Spleen (tissue), 11 donors: ENCODE data around the gene CACNA2D3. TPM values are rescaled to one million over a fixed set of nuclear protein-coding genes. Genes with fewer than 3 reads are reported as not detected.

ENCODE experiments used
- DNase-seq: peaks from one replicate; pipeline ENCODE4 v3.0.0-alpha.2; 2020
- H3K27ac ChIP-seq, 8 donors: fragments of 200-600 bp; sonication (generic) in 7 of 8; 1 replicate in 4 of 8; 2 replicates in 4 of 8; pipeline versions ENCODE4 v1.5.0 to v1.8.0; 2016 to 2021; ENCODE audit warnings: inconsistent platforms in 4 of 8, mild to moderate bottlenecking in 4 of 8, moderate library complexity in 1 of 8
- H3K27me3 ChIP-seq, 7 donors: fragments of 200-600 bp; sonication (generic) in 6 of 7; replicated peaks in 1 of 7; 1 replicate in 4 of 7; 2 replicates in 3 of 7; pipeline versions ENCODE4 v1.5.0 to v1.8.0; 2016 to 2021; ENCODE audit warnings: inconsistent platforms in 3 of 7, mild to moderate bottlenecking in 1 of 7
- H3K36me3 ChIP-seq, 6 donors: fragments of 200-600 bp; sonication (generic) in 5 of 6; 1 replicate in 4 of 6; 2 replicates in 2 of 6; pipeline versions ENCODE4 v1.5.0 to v1.8.0; 2016 to 2021; ENCODE audit warnings: inconsistent platforms in 2 of 6
- H3K4me1 ChIP-seq, 6 donors: fragments of 200-600 bp; sonication (generic) in 5 of 6; 1 replicate in 3 of 6; 2 replicates in 3 of 6; pipeline versions ENCODE4 v1.5.0 to v1.8.0; 2016 to 2021; ENCODE audit warnings: inconsistent platforms in 3 of 6
- H3K4me3 ChIP-seq, 8 donors: fragments of 200-600 bp; sonication (generic) in 7 of 8; 1 replicate in 4 of 8; 2 replicates in 4 of 8; pipeline versions ENCODE4 v1.5.0 to v1.8.0; 2016 to 2021; ENCODE audit warnings: inconsistent platforms in 4 of 8, mild to moderate bottlenecking in 4 of 8, moderate library complexity in 2 of 8
- H3K9me3 ChIP-seq, 8 donors: fragments of 200-600 bp; sonication (generic) in 7 of 8; 1 replicate in 4 of 8; 2 replicates in 4 of 8; pipeline versions ENCODE4 v1.5.0 to v1.8.0; 2016 to 2021; ENCODE audit warnings: inconsistent platforms in 4 of 8
- POLR2A ChIP-seq, 3 donors: fragments of 450-650 bp; IDR thresholded peaks; one replicate each; pipeline ENCODE4 v1.5.1; 2017; ENCODE audit warnings: antibody characterized with exemption in 3 of 3, mild to moderate bottlenecking in 1 of 3
- POLR2AphosphoS5 ChIP-seq, 3 donors: sonication (generic); formaldehyde crosslinking; IDR thresholded peaks; one replicate each; pipeline ENCODE4 v1.5.1; 2017; ENCODE audit warnings: antibody characterized with exemption in 3 of 3
- WGBS, 5 donors: extraction: QIAGEN DNeasy Blood & Tissue Kit in 3 of 5; methylation state at CpG; one replicate each; pipeline versions ENCODE4 v1.1.5 to v1.1.7; 2013 to 2018; 5-methylcytosine and 5-hydroxymethylcytosine counted together
- intact Hi-C: fragments of 100-400 bp; cut with DNase I; formaldehyde crosslinking; loops from one replicate; pipeline ENCODE4 v1.15.0; 2023; ENCODE audit warnings: low total_unique reads
- polyA plus RNA-seq, 3 donors: library from polyadenylated mRNA; stranded (reverse); fragments of 200-250 nt; gene quantifications; one replicate each; pipeline ENCODE4 v1.2.1, GENCODE V29; 2013
- total RNA-seq, 7 donors: library from RNA; depleted of rRNA in 3 of 7; stranded (reverse); fragments of >200 nt in 3 of 7; fragmentation: NEBNext Ultra II Directional in 4 of 7; extraction: Animal tissue kit (Norgen Biotek cat#: 25700) in 4 of 7; gene quantifications; one replicate each; pipeline versions ENCODE4 v1.1.0 to v1.2.1, GENCODE V29; 2016 to 2021
- TF ChIP-seq, protein P1 (sequence below), 11 experiments: fragments of 200-600 bp in 7 of 11; fragments of 450-650 bp in 4 of 11; sonication (generic) in 4 of 11; IDR thresholded peaks in 8 of 11; conservative IDR thresholded peaks in 3 of 11; 1 replicate in 7 of 11; 2 replicates in 4 of 11; pipeline versions ENCODE4 v1.4.0 to v1.8.0; 2016 to 2021; ENCODE audit warnings: antibody characterized with exemption in 11 of 11, inconsistent platforms in 4 of 11, mild to moderate bottlenecking in 1 of 11
- donor health status: healthy with polysubstance abuse.
- donor health status: DM: no; HTN: no; CAD: no; lungs with moderate emphysema.
- donor health status: DM: no; HTN: no; CAD: no.
- donor health status: Bipolar disorder and iron deficiency.
- donor health status: healthy.
- donor health status: DM: no; HTN: no; CAD: no.
- donor health status: DM: yes; HTN: yes; CAD: no.

CACNA2D3 gene
- total and polyA plus RNA-seq, 10 donors: 0.83 to 4.9 (median 2.9) TPM

DNA sequence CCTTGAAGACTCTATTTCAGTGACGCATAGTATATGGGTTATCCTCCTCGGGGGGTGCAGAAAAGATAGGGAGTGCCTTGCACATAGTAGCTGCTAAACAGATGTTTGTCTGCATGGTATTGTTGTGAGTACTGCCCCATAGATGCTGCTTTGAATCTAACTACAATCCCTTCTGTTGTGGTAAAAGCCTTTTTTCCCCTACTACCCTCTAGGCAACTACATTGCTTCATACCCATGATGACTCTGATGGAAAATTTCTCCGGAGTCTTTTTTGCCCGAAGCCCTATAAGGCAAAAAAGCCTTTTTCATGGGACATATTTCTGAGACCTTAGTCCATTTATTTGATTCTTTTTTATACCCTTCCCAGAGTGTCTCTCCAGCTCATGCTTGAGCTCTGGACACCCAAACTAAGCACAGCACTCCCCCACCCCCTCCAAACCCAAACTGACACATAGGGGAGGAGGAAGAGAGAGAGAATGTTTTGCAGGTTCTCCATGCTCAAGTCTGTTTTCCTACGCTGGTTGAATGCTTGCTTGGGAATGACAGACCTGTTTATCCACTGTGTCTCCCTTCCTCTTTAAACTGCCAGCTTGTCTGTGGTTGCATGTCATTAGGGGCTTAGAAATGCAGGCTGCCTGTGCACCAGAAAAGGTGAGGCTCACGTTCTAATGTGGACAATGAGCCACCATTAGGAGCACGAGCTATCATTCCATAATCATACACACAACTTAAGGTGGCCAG is 752.6 kb downstream of the CACNA2D3 start:
- intact Hi-C loops: loop anchor here (10.0 kb wide), 1 partner anchor 310 kb away; no protein-coding TSS in a partner anchor
- Histone ChIP-seq H3K27ac (no peak overlapping the region), H3K4me1 (no peaks in the 10 kb centered on the region), H3K4me3 (no peak overlapping the region), H3K27me3 (no peaks in the 10 kb centered on the region), H3K36me3 (no peaks in the 10 kb centered on the region), H3K9me3 (no peaks in the 10 kb centered on the region)
- WGBS, 5 donors: 76 to 81% (median 77%) methylated on average over 7 of the region's 7 CpGs
- DNase-seq: no peak
- TF ChIP-seq, protein P1, sequence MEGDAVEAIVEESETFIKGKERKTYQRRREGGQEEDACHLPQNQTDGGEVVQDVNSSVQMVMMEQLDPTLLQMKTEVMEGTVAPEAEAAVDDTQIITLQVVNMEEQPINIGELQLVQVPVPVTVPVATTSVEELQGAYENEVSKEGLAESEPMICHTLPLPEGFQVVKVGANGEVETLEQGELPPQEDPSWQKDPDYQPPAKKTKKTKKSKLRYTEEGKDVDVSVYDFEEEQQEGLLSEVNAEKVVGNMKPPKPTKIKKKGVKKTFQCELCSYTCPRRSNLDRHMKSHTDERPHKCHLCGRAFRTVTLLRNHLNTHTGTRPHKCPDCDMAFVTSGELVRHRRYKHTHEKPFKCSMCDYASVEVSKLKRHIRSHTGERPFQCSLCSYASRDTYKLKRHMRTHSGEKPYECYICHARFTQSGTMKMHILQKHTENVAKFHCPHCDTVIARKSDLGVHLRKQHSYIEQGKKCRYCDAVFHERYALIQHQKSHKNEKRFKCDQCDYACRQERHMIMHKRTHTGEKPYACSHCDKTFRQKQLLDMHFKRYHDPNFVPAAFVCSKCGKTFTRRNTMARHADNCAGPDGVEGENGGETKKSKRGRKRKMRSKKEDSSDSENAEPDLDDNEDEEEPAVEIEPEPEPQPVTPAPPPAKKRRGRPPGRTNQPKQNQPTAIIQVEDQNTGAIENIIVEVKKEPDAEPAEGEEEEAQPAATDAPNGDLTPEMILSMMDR (IDR thresholded peaks at IDR 0.05 in 8 of 11, conservative IDR thresholded peaks at IDR 0.05 in 3 of 11): no peak
- TF ChIP-seq POLR2AphosphoS5 (IDR thresholded peaks at IDR 0.05): no peak
- TF ChIP-seq POLR2A (IDR thresholded peaks at IDR 0.05): no peak

DNA sequence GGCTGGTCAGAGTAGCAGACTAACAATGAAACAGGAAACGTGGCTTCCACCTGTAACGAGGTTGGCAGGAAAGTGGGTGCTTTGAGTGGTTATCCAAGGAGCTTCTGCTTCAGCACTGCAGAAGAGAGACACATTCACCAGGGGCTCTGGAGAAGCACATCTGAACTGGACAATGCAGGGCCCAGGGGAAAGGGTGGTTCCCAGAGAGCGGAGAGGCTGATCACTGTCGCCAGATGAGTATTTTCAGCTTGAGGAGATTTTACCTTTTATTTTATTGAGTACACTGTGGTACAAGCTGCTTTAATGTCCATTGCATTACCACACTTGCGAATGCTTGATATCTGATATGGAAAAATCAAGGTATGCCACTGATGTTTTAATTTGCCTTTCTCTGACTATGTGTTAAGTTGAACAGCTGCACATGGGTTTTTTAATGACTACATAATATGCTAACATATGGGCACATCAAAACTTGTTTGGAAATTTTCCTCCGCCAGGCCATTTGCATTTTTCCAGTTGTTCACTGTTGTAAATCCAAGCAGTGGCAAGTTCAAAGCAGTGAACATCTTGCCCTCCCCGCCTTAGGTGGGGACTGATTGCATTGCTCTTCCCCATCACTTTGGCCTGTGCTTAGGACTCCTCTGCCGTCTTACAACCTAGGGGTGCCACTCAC is 753.4 kb downstream of the CACNA2D3 start:
- no peaks in the 10 kb centered on the region for H3K27me3 ChIP-seq
- intact Hi-C loops: loop anchor here (10.0 kb wide), 1 partner anchor 309 kb away; no protein-coding TSS in a partner anchor
- no peaks in the 10 kb centered on the region for H3K9me3 ChIP-seq
- DNase-seq: no peak
- H3K27ac ChIP-seq: no peak overlapping the region
- 71 to 78% (median 75%) methylated on average over 8 of the region's 8 CpGs for WGBS, 5 donors
- H3K4me1 ChIP-seq: no peaks in the 10 kb centered on the region
- no peak overlapping the region for H3K4me3 ChIP-seq
- no peaks in the 10 kb centered on the region for H3K36me3 ChIP-seq
- TF ChIP-seq POLR2AphosphoS5 (IDR thresholded peaks at IDR 0.05) (no peak), POLR2A (IDR thresholded peaks at IDR 0.05) (no peak)
- TF ChIP-seq, protein P1 (IDR thresholded peaks at IDR 0.05 in 8 of 11, conservative IDR thresholded peaks at IDR 0.05 in 3 of 11): no peak

DNA sequence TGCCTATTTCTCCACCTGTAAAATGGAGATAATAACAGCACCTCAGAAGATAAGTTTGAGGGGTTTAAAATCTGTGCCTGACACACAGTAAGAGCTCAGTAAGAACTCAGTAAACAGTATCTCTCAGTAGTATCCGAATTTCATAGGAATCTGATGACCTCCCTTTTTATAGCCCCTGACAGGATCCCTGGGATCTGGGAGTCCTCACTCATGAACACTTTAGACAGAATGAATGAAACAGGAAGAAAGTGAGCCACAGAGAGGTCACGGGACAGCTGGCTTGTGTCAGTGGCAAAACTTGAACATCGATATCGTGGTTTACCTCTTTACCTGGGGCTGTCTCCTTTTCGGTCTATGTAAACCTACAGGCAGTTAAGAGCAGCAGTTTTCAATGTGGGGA is 754.3 kb downstream of the CACNA2D3 start:
- Histone ChIP-seq H3K27me3 (no peaks in the 10 kb centered on the region), H3K36me3 (no peaks in the 10 kb centered on the region), H3K9me3 (no peaks in the 10 kb centered on the region), H3K27ac (no peak overlapping the region), H3K4me1 (no peaks in the 10 kb centered on the region), H3K4me3 (no peak overlapping the region)
- no peak for DNase-seq
- 75 to 88% (median 79%) methylated on average over 5 of the region's 5 CpGs for WGBS, 5 donors
- intact Hi-C loops: loop anchor here (10.0 kb wide), 1 partner anchor 308 kb away; no protein-coding TSS in a partner anchor
- no peak for TF ChIP-seq POLR2A (IDR thresholded peaks at IDR 0.05)
- TF ChIP-seq POLR2AphosphoS5 (IDR thresholded peaks at IDR 0.05): no peak
- TF ChIP-seq, protein P1 (IDR thresholded peaks at IDR 0.05 in 8 of 11, conservative IDR thresholded peaks at IDR 0.05 in 3 of 11): no peak

DNA sequence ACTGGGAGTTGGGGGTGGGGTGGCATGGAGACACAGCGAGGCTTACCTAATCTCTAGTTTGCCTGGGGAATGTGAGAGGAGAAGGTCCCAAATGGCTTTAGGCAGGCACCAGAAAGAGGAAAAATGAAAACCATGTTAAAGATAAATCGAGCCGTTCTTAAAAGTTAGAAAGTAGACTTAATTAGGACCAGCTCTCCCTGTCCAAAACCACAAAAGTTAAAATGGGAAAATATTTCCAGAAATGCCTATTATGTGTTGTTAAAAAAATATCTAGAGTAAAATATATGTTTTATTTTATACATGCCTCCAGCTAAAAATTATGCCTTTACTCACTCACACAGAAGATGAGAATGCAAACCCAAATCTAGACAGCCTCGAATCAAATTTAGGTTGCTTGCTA is 755.4 kb downstream of the CACNA2D3 start:
- intact Hi-C loops: loop anchor here (10.0 kb wide), 1 partner anchor 307 kb away; no protein-coding TSS in a partner anchor
- Histone ChIP-seq H3K36me3 (no peaks in the 10 kb centered on the region), H3K4me3 (no peak overlapping the region), H3K27me3 (no peaks in the 10 kb centered on the region), H3K27ac (no peak overlapping the region), H3K9me3 (no peaks in the 10 kb centered on the region), H3K4me1 (no peaks in the 10 kb centered on the region)
- WGBS, 5 donors: 87 to 93% (median 88%) methylated on average over 4 of the region's 4 CpGs
- TF ChIP-seq POLR2AphosphoS5 (IDR thresholded peaks at IDR 0.05) (no peak), POLR2A (IDR thresholded peaks at IDR 0.05) (no peak)
- TF ChIP-seq, protein P1 (IDR thresholded peaks at IDR 0.05 in 8 of 11, conservative IDR thresholded peaks at IDR 0.05 in 3 of 11): no peak
- DNase-seq: no peak
